DND-41 (cell line): ENCODE data around the gene SCAMP5.

Source experiments
- EZH2 ChIP-seq: IDR thresholded peaks from 3 replicates; pipeline ENCODE4 v1.6.1; 2012; ENCODE audit warnings: borderline replicate concordance, low read depth, mild to moderate bottlenecking, moderate library complexity, low read length, inconsistent platforms; ENCODE audit not compliant: severe bottlenecking
- TF ChIP-seq, protein P1 (sequence below): IDR thresholded peaks from 2 replicates; pipeline ENCODE4 v1.5.1; 2012; ENCODE audit warnings: borderline replicate concordance, low read length, moderate library complexity, mild to moderate bottlenecking; ENCODE audit not compliant: poor library complexity, severe bottlenecking; ENCODE audit errors: extremely low read depth

DNA sequence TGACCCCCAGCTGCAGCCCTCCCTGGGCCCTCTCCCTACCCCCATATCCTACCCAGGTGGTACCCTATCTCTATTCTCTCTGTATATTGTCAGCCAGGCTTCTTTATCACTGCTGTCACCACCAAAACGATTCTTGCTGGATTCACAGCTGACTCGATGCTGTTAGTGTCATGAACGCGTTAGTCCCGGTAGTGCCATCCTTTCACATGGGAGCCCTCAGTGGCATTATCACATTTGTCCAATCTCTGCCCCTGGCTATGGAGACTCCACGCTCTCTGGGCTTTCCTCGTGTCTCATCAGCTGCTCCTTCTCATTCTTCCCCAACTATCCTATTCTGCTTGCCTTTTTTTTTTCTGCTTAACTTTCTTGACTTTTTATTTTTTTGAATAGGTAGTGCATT is 7.0 kb downstream of the SCAMP5 start:
- TF ChIP-seq, protein P1, sequence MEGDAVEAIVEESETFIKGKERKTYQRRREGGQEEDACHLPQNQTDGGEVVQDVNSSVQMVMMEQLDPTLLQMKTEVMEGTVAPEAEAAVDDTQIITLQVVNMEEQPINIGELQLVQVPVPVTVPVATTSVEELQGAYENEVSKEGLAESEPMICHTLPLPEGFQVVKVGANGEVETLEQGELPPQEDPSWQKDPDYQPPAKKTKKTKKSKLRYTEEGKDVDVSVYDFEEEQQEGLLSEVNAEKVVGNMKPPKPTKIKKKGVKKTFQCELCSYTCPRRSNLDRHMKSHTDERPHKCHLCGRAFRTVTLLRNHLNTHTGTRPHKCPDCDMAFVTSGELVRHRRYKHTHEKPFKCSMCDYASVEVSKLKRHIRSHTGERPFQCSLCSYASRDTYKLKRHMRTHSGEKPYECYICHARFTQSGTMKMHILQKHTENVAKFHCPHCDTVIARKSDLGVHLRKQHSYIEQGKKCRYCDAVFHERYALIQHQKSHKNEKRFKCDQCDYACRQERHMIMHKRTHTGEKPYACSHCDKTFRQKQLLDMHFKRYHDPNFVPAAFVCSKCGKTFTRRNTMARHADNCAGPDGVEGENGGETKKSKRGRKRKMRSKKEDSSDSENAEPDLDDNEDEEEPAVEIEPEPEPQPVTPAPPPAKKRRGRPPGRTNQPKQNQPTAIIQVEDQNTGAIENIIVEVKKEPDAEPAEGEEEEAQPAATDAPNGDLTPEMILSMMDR, result no peak
- TF ChIP-seq EZH2, result no peak
